Activated CD4-positive, alpha-beta memory T cell treated with anti-CD3 and anti-CD28 coated beads for 36 hours (primary cell): ENCODE results near the gene C1QTNF4. TPM values are rescaled to one million over a fixed set of nuclear protein-coding genes. Genes with fewer than 3 reads are reported as not detected.
"Not testable (repeated sequence)": the region's sequence is repeated elsewhere in the genome, so short reads cannot be mapped to it uniquely, and the experiment has no call there.

ENCODE experiments used
- CTCF ChIA-PET: fragments of 350-600 bp; sonication (Branson Sonifier 250); formaldehyde crosslinking; loops from one replicate; lab custom pipeline; 2021; ENCODE audit warnings: antibody characterized with exemption, inconsistent platforms; lab: Charles Lee
- POLR2A ChIA-PET: fragments of 350-600 bp; sonication (Branson Sonifier 250); formaldehyde crosslinking; loops from one replicate; lab custom pipeline; 2021; ENCODE audit warnings: antibody characterized with exemption; lab: Charles Lee
- DNase-seq: peaks from one replicate; pipeline ENCODE4 v3.0.0-alpha.2; 2020
- H3K27ac Mint-ChIP-seq: one replicate; pipeline ENCODE4 v1.8.0; 2021; ENCODE audit warnings: mixed read lengths
- H3K27me3 Mint-ChIP-seq: one replicate; pipeline ENCODE4 v1.8.0; 2021; ENCODE audit warnings: mixed read lengths
- H3K36me3 Mint-ChIP-seq: one replicate; pipeline ENCODE4 v1.8.0; 2021; ENCODE audit warnings: mixed read lengths
- H3K4me1 Mint-ChIP-seq: one replicate; pipeline ENCODE4 v1.8.0; 2021; ENCODE audit warnings: low read depth, mixed read lengths
- H3K4me3 Mint-ChIP-seq: one replicate; pipeline ENCODE4 v1.8.0; 2021; ENCODE audit warnings: mild to moderate bottlenecking, mixed read lengths
- H3K9me3 Mint-ChIP-seq: one replicate; pipeline ENCODE4 v1.8.0; 2021; ENCODE audit warnings: mixed read lengths
- intact Hi-C: fragments of 100-400 bp; cut with micrococcal nuclease; formaldehyde crosslinking; loops from one replicate; pipeline ENCODE4 v1.15.1; 2023
- total RNA-seq, 2 experiments: library from RNA; stranded (reverse); gene quantifications; one replicate each; pipeline ENCODE4 v1.2.3, GENCODE V29; 2021

Gene C1QTNF4
- total RNA-seq, 2 experiments from 2014 or later: not detected

- peaks cover 14% of the 10 kb centered on the region for H3K36me3 Mint-ChIP-seq
- H3K4me1 Mint-ChIP-seq: peaks cover 63% of the 10 kb centered on the region
- H3K27me3 Mint-ChIP-seq, intact Hi-C loops, POLR2A ChIA-PET, H3K9me3 Mint-ChIP-seq, CTCF ChIA-PET, DNase-seq, H3K4me3 Mint-ChIP-seq, H3K27ac Mint-ChIP-seq: not testable (repeated sequence)
Measured at GRCh38 chr11:47546274-47546673, 47.9 kb downstream of the C1QTNF4 start.

- Mint-ChIP-seq H3K4me3 (no peak overlapping the region), H3K4me1 (peaks cover 63% of the 10 kb centered on the region), H3K27ac (no peak overlapping the region), H3K36me3 (peaks cover 8% of the 10 kb centered on the region), H3K27me3 (no peaks in the 10 kb centered on the region), H3K9me3 (no peaks in the 10 kb centered on the region)
- DNase-seq: no peak
- CTCF ChIA-PET: no interaction called here
- POLR2A ChIA-PET: no interaction called here
- intact Hi-C loops: no loop called here
Measured at GRCh38 chr11:47545298-47545697, 48.9 kb downstream of the C1QTNF4 start.

GRCh38 chr11:47541070-47541469, 53.1 kb downstream of the C1QTNF4 start:
- Mint-ChIP-seq H3K4me3 (no peak overlapping the region), H3K27me3 (no peaks in the 10 kb centered on the region), H3K27ac (peak overlapping the region; percentile 87), H3K4me1 (peaks cover 67% of the 10 kb centered on the region), H3K36me3 (peaks cover 6% of the 10 kb centered on the region), H3K9me3 (no peaks in the 10 kb centered on the region)
- ChIA-PET CTCF (interaction anchor here (1.0 to 4.8 kb wide), 3 partner anchors 11 to 26 kb away, joined by 3 to 29 read pairs (median 12); partner anchors contain the start of gene CELF1), POLR2A (interaction anchor here (1.1 to 3.3 kb wide), 6 partner anchors 11 to 226 kb away, joined by 3 to 17 read pairs (median 8); partner anchors contain the start of genes CELF1, FNBP4, KBTBD4 and NDUFS3)
- intact Hi-C loops: loop anchor here (2.0 kb wide), 1 partner anchor 16 kb away; no protein-coding TSS in a partner anchor
- no peak for DNase-seq

GRCh38 chr11:47539681-47540039, 54.6 kb downstream of the C1QTNF4 start:
- H3K9me3 Mint-ChIP-seq: no peaks in the 10 kb centered on the region
- no peak for DNase-seq
- ChIA-PET POLR2A (interaction anchor here (0.8 to 3.3 kb wide), 7 partner anchors 12 to 325 kb away, joined by 3 to 17 read pairs (median 3); partner anchors contain the start of genes CELF1 and DDB2), CTCF (interaction anchor here (1.1 to 4.8 kb wide), 7 partner anchors 11 to 49 kb away, joined by 3 to 29 read pairs (median 5); partner anchors contain the start of gene CELF1)
- H3K36me3 Mint-ChIP-seq: peaks cover 10% of the 10 kb centered on the region
- intact Hi-C loops: loop anchor here (1.0 to 2.0 kb wide), 3 partner anchors 13 to 24 kb away; no protein-coding TSS in a partner anchor
- H3K27ac Mint-ChIP-seq: peak overlapping the region; percentile 87
- H3K4me1 Mint-ChIP-seq: peaks cover 70% of the 10 kb centered on the region
- no peaks in the 10 kb centered on the region for H3K27me3 Mint-ChIP-seq
- no peak overlapping the region for H3K4me3 Mint-ChIP-seq

Other genes starting within 250 kb of the C1QTNF4 start
- not detected for gene MYBPC3, start 241.7 kb downstream of the C1QTNF4 start, total RNA-seq
- not detected for gene SPI1, start 215.9 kb downstream of the C1QTNF4 start, total RNA-seq
- 10 to 100 TPM; 17.7 to 18.0 TPM for gene SLC39A13, start 185.8 kb downstream of the C1QTNF4 start, total RNA-seq
- gene PSMC3, start 168.0 kb downstream of the C1QTNF4 start, total RNA-seq: 100 to 1,000 TPM; 143 to 148 TPM
- gene RAPSN, start 145.3 kb downstream of the C1QTNF4 start, total RNA-seq: under 1 TPM in 1 of 2 experiments, not detected in 1; 0.22 TPM
- 100 to 1,000 TPM; 103 to 115 TPM for gene CELF1, start 41.3 kb downstream of the C1QTNF4 start, total RNA-seq
- gene PTPMT1, start 28.8 kb downstream of the C1QTNF4 start, total RNA-seq: 10 to 100 TPM; 45.7 to 47.9 TPM
- gene KBTBD4, start 15.4 kb downstream of the C1QTNF4 start, total RNA-seq: 10 to 100 TPM; 18.7 to 18.8 TPM
- gene NDUFS3, start 15.3 kb downstream of the C1QTNF4 start, total RNA-seq: 10 to 100 TPM; 94.0 to 94.4 TPM
- not detected for gene FAM180B, start 7.7 kb downstream of the C1QTNF4 start, total RNA-seq
- 100 to 1,000 TPM; 110 to 117 TPM for gene MTCH2, start 48.1 kb upstream of the C1QTNF4 start, total RNA-seq
- 1 to 10 TPM; 4.2 to 5.0 TPM for gene AGBL2, start 121.0 kb upstream of the C1QTNF4 start, total RNA-seq
- gene FNBP4, start 172.9 kb upstream of the C1QTNF4 start, total RNA-seq: 100 to 1,000 TPM in 1 of 2 experiments, 10 to 100 TPM in 1; 93.5 to 114 TPM